A673 (cell line): ENCODE data around the gene STX1A. TPM values are rescaled to one million over a fixed set of nuclear protein-coding genes. Genes with fewer than 3 reads are reported as not detected.
"Not testable (repeated sequence)": the region's sequence is repeated elsewhere in the genome, so short reads cannot be mapped to it uniquely, and the experiment has no call there.

Experiments
- BruUV-seq: library from RNA; stranded (reverse); fragments of 400-500 nt; replicated peaks from 2 replicates; lab custom pipeline; 2021; lab: Mats Ljungman, UMichigan
- CTCF ChIA-PET: fragments of 300-600 bp; sonication (Branson Sonifier 250); formaldehyde crosslinking; loops from one replicate; lab custom pipeline; 2022; ENCODE audit warnings: antibody characterized with exemption; lab: Charles Lee
- POLR2A ChIA-PET: fragments of 300-600 bp; sonication (Branson Sonifier 250); formaldehyde crosslinking; loops from one replicate; lab custom pipeline; 2022; ENCODE audit warnings: antibody characterized with exemption; ENCODE audit not compliant: low non-redundant PET; lab: Charles Lee
- DNase-seq: peaks from one replicate; pipeline ENCODE4 v3.0.0-alpha.2; 2015; ENCODE audit warnings: low spot score
- H3K27ac ChIP-seq: fragments of 200-600 bp; sonication (generic); 2 replicates; pipeline ENCODE4 v1.5.1; 2016; ENCODE audit warnings: mixed run types, low read depth, mild to moderate bottlenecking, mixed read lengths, antibody characterized with exemption, low read length; ENCODE audit not compliant: poor library complexity, severe bottlenecking
- H3K27me3 ChIP-seq: fragments of 200-600 bp; sonication (generic); replicated peaks from 2 replicates; pipeline ENCODE4 v1.6.1; 2017; ENCODE audit warnings: mixed run types, low read depth, mild to moderate bottlenecking, mixed read lengths, antibody characterized with exemption, low read length; ENCODE audit not compliant: insufficient read depth, poor library complexity
- H3K36me3 ChIP-seq: fragments of 200-600 bp; sonication (generic); 2 replicates; pipeline ENCODE4 v1.6.1; 2016; ENCODE audit warnings: mixed run types, mild to moderate bottlenecking, mixed read lengths, antibody characterized with exemption, low read length; ENCODE audit not compliant: insufficient read depth, poor library complexity, severe bottlenecking
- H3K4me1 ChIP-seq: fragments of 200-600 bp; sonication (generic); 2 replicates; pipeline ENCODE4 v1.6.1; 2017; ENCODE audit warnings: mixed run types, mild to moderate bottlenecking, mixed read lengths, antibody characterized with exemption, low read length; ENCODE audit not compliant: insufficient read depth, poor library complexity, severe bottlenecking
- H3K4me3 ChIP-seq: fragments of 200-600 bp; sonication (generic); 2 replicates; pipeline ENCODE4 v1.5.1; 2016; ENCODE audit warnings: low read depth, mixed run types, mild to moderate bottlenecking, mixed read lengths, low read length; ENCODE audit not compliant: poor library complexity, severe bottlenecking
- H3K9me3 ChIP-seq: fragments of 200-600 bp; sonication (generic); 2 replicates; pipeline ENCODE4 v1.6.1; 2016; ENCODE audit warnings: mixed run types, low read depth, mild to moderate bottlenecking, mixed read lengths, antibody characterized with exemption, low read length; ENCODE audit not compliant: poor library complexity, severe bottlenecking
- EZH2 ChIP-seq: fragments of 200-600 bp; sonication (generic); IDR thresholded peaks from 2 replicates; pipeline ENCODE4 v1.6.1; 2017; ENCODE audit warnings: borderline replicate concordance, low read depth, mild to moderate bottlenecking, mixed read lengths, antibody characterized with exemption, low read length; ENCODE audit not compliant: poor library complexity, severe bottlenecking
- intact Hi-C: fragments of 100-400 bp; cut with micrococcal nuclease; formaldehyde crosslinking; loops from one replicate; pipeline ENCODE4 v1.10.0; 2022; ENCODE audit not compliant: unreplicated experiment
- total RNA-seq: library from RNA; stranded (reverse); gene quantifications from 2 replicates; pipeline ENCODE4 v1.2.3, GENCODE V29; 2021
- TF ChIP-seq, protein P1 (sequence below): fragments of 300-800, 200-600 bp; sonication (generic); conservative IDR thresholded peaks from 2 replicates; pipeline ENCODE4 v1.5.1; 2017; ENCODE audit warnings: low read depth, mild to moderate bottlenecking, antibody characterized with exemption, low read length, moderate library complexity, mixed read lengths

The STX1A gene
- total RNA-seq, 1 experiment from 2014 or later, result 47.1 TPM

DNA sequence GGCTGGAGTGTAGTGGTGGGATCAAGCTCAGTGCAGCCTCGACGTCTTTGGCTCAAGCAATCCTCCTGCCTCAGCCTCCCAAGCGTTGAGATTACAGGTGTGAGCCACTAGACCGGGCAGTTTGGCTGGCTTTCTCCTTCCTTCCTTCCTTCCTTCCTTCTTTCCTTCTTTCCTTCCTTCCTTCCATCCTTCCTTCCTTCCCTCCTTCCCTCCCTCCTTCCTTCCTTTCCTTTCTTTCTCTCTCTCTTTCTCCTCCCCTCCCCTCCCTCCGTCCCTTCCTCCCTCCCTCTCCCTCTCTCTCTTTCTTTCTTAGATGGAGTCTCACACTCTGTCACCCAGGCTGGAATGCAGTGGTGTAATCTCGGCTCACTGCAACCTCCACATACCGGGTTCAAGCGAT, 59.5 kb downstream of the STX1A start:
- Histone ChIP-seq H3K27me3 (no peaks in the 10 kb centered on the region), H3K9me3 (no peaks in the 10 kb centered on the region), H3K36me3 (no peaks in the 10 kb centered on the region), H3K4me3 (no peak overlapping the region), H3K4me1 (no peaks in the 10 kb centered on the region), H3K27ac (no peak overlapping the region)
- ChIA-PET POLR2A (interaction anchor here (0.5 kb wide), 1 partner anchor 38 kb away, joined by 4 read pairs; no protein-coding TSS in a partner anchor), CTCF (no interaction called here)
- no peak for TF ChIP-seq EZH2
- TF ChIP-seq, protein P1, sequence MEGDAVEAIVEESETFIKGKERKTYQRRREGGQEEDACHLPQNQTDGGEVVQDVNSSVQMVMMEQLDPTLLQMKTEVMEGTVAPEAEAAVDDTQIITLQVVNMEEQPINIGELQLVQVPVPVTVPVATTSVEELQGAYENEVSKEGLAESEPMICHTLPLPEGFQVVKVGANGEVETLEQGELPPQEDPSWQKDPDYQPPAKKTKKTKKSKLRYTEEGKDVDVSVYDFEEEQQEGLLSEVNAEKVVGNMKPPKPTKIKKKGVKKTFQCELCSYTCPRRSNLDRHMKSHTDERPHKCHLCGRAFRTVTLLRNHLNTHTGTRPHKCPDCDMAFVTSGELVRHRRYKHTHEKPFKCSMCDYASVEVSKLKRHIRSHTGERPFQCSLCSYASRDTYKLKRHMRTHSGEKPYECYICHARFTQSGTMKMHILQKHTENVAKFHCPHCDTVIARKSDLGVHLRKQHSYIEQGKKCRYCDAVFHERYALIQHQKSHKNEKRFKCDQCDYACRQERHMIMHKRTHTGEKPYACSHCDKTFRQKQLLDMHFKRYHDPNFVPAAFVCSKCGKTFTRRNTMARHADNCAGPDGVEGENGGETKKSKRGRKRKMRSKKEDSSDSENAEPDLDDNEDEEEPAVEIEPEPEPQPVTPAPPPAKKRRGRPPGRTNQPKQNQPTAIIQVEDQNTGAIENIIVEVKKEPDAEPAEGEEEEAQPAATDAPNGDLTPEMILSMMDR, result no peak
- intact Hi-C loops, result no loop called here
- no TSS peak for BruUV-seq
- DNase-seq, result no peak

DNA sequence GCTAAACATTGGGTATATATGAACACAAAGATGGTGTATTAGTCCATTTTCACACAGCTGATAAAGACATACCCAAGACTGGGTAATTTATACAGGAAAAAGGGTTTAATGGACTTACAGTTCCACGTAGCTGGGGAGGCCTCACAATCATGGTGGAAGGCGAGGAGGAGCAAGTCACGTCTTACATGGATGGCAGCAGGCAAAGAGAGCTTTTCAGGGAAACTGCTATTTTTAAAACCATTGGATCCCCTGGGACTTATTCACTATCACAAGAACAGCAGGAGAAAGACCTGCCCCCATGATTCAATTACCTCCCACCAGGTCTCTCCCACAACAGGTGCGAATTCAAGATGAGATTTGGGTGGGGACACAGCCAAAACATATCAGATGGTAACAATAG, 64.2 kb downstream of the STX1A start:
- DNase-seq, H3K36me3 ChIP-seq, intact Hi-C loops, H3K4me1 ChIP-seq, BruUV-seq, POLR2A ChIA-PET, H3K27ac ChIP-seq, H3K9me3 ChIP-seq, H3K27me3 ChIP-seq, H3K4me3 ChIP-seq: not testable (repeated sequence)
- CTCF ChIA-PET, result interaction anchor here (0.6 kb wide), 1 partner anchor 22 kb away, joined by 8 read pairs; no protein-coding TSS in a partner anchor

DNA sequence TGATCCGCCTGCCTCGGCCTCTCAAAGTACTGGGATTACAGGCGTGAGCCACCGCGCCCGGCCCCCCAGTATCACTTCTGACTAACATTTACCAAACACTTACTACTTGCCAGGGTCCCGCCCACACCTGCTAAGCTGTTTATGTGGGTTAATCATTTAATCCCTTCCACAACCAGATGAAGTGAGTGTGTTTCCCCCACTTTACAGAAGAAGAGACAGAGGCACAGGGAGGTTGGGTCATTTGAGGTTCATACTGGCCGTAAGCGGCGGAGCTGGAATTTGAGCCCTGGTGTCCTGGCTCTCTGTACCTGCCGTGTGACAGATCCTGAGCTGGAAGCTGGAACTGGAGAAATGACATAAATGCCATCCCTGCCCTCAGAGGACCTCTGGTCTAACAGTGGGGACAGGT, 66.9 kb downstream of the STX1A start:
- CTCF ChIA-PET, result no interaction called here

DNA sequence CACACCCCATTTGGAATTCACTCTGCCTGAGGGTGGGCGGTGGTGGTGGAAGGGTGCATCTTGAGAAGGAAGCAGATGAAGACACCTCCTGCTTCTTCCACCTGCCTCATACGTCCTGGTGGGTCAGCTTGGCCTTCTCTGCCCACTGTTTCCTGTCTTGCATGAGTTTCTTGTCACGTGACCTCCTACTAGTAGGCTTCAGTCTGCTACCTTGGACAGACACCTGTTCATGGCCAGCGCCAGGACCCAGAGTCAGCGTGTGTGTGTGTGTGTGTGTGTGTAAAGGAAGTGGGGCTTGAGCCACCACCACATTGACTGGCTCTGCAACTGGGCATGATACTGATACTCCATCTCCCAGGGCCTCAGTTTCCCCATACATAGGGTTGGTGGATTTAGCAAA, 68.9 kb downstream of the STX1A start:
- Histone ChIP-seq H3K27me3 (peaks cover 8% of the 10 kb centered on the region), H3K27ac (no peak overlapping the region), H3K4me3 (no peak overlapping the region), H3K36me3 (no peaks in the 10 kb centered on the region), H3K9me3 (no peaks in the 10 kb centered on the region), H3K4me1 (peaks cover 10% of the 10 kb centered on the region)
- TF ChIP-seq, protein P1, result no peak
- TF ChIP-seq EZH2, result no peak
- no TSS peak for BruUV-seq
- DNase-seq, result no peak
- ChIA-PET POLR2A (no interaction called here), CTCF (no interaction called here)
- intact Hi-C loops, result no loop called here

More for the DNA sequence above, 66.9 kb downstream of the STX1A start:
- no peaks in the 10 kb centered on the region for H3K9me3 ChIP-seq
- H3K27me3 ChIP-seq, result peaks cover 8% of the 10 kb centered on the region
- no peak for DNase-seq
- no TSS peak for BruUV-seq
- H3K4me1 ChIP-seq, result peaks cover 10% of the 10 kb centered on the region
- H3K4me3 ChIP-seq, result no peak overlapping the region
- no peak overlapping the region for H3K27ac ChIP-seq
- POLR2A ChIA-PET, result no interaction called here
- no peaks in the 10 kb centered on the region for H3K36me3 ChIP-seq
- intact Hi-C loops, result no loop called here
- TF ChIP-seq, protein P1, result no peak
- TF ChIP-seq EZH2, result no peak
